Lung (tissue), 12 donors: ENCODE data around the gene SLC25A13. TPM values are rescaled to one million over a fixed set of nuclear protein-coding genes. Genes with fewer than 3 reads are reported as not detected.
"Not testable (repeated sequence)": the region's sequence is repeated elsewhere in the genome, so short reads cannot be mapped to it uniquely, and the experiment has no call there.

Source experiments
- ATAC-seq: fragments of 200-7000 bp; cut with Tn5 transposase; one replicate; pipeline ENCODE4 v1.9.1; 2020; ENCODE audit warnings: moderate number of reproducible peaks; ENCODE audit not compliant: insufficient read depth, low FRiP score
- DNase-seq, 3 donors: peaks; one replicate each; pipeline ENCODE4 v3.0.0-alpha.2; 2013 to 2017
- H3K27ac ChIP-seq, 2 donors: one replicate each; pipeline ENCODE4 v1.5.1; 2013; ENCODE audit warnings: mild to moderate bottlenecking in 2 of 2, moderate library complexity in 2 of 2, control low read depth in 1 of 2, inconsistent platforms in 1 of 2, low read depth in 1 of 2, low read length in 1 of 2
- H3K27me3 ChIP-seq, 3 donors: one replicate each; pipeline ENCODE4 v1.5.1; 2013; ENCODE audit warnings: low read length in 2 of 3; ENCODE audit not compliant: control insufficient read depth in 3 of 3, insufficient read depth in 3 of 3
- H3K36me3 ChIP-seq, 4 donors: one replicate each; pipeline ENCODE4 v1.5.1; 2013; ENCODE audit warnings: low read length in 4 of 4, mild to moderate bottlenecking in 1 of 4, moderate library complexity in 1 of 4; ENCODE audit not compliant: control insufficient read depth in 4 of 4, insufficient read depth in 4 of 4
- H3K4me1 ChIP-seq, 5 donors: one replicate each; pipeline ENCODE4 v1.5.1; 2013; ENCODE audit warnings: low read length in 5 of 5, mild to moderate bottlenecking in 2 of 5, moderate library complexity in 1 of 5; ENCODE audit not compliant: control insufficient read depth in 5 of 5, insufficient read depth in 5 of 5
- H3K4me3 ChIP-seq: one replicate; pipeline ENCODE4 v1.5.1; 2013; ENCODE audit warnings: mild to moderate bottlenecking, control low read depth, moderate library complexity
- H3K9ac ChIP-seq, 2 donors: one replicate each; pipeline ENCODE4 v1.5.1; 2013; ENCODE audit warnings: low read length in 2 of 2, control low read depth in 1 of 2; ENCODE audit not compliant: insufficient read depth in 1 of 2
- H3K9me3 ChIP-seq, 4 donors: one replicate each; pipeline ENCODE4 v1.5.1; 2013; ENCODE audit warnings: low read length in 3 of 4, mild to moderate bottlenecking in 1 of 4, moderate library complexity in 1 of 4; ENCODE audit not compliant: control insufficient read depth in 4 of 4, insufficient read depth in 3 of 4
- WGBS, 2 donors: extraction: QIAGEN DNeasy Blood & Tissue Kit; methylation state at CpG; one replicate each; pipeline ENCODE4 v1.1.7; 2013; 5-methylcytosine and 5-hydroxymethylcytosine counted together
- polyA plus RNA-seq, 2 donors: library from polyadenylated mRNA; stranded (reverse); fragments of 200-250 nt; gene quantifications; one replicate each; pipeline ENCODE4 v1.2.1, GENCODE V29; 2013
- total RNA-seq, 2 donors: library from RNA; depleted of rRNA in 1 of 2; stranded (reverse); fragments of >200 nt in 1 of 2; gene quantifications; one replicate each; pipeline ENCODE4 v1.2.1, GENCODE V29; 2014 to 2021
- TF ChIP-seq, protein P1 (sequence below): IDR thresholded peaks from 2 replicates; pipeline ENCODE4 v1.5.1; 2012; ENCODE audit warnings: mild to moderate bottlenecking; ENCODE audit errors: control extremely low read depth, extremely low read depth
- donor health status: control.
- donor health status: control.
- donor health status: Bipolar disorder and iron deficiency.
- donor health status: healthy.
- donor health status: DM: yes; HTN: yes; CAD: no.

SLC25A13 gene
- total and polyA plus RNA-seq, 4 donors = 7.8 to 40.8 (median 19.6) TPM

DNA sequence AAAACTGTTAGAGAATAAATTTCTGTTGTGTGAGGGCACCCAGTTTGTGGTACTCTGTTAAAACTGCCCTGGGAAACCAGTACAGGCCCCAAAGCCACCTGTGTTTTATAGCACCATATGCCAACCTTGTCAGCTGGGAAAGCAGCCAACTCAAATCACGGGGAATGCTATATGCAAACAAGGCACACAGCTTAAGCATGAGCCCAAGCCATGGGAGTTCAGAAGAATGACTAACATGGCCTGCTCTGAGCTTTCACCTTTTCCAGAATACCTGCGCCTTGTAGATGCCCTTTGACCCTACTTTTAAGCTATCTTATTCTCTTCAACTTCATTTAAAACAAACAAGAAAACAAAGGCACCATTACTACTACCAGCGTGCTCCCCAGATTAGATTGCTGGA, 5.5 kb upstream of the SLC25A13 start:
- ATAC-seq = no peak
- Histone ChIP-seq H3K27me3 (no peaks in the 10 kb centered on the region), H3K9ac (no peak overlapping the region), H3K4me3 (no peak overlapping the region), H3K4me1 (peaks cover 0 to 2% (median 0%) of the 10 kb centered on the region in 5 donors), H3K9me3 (no peaks in the 10 kb centered on the region), H3K27ac (no peak overlapping the region), H3K36me3 (no peaks in the 10 kb centered on the region)
- TF ChIP-seq, protein P1, sequence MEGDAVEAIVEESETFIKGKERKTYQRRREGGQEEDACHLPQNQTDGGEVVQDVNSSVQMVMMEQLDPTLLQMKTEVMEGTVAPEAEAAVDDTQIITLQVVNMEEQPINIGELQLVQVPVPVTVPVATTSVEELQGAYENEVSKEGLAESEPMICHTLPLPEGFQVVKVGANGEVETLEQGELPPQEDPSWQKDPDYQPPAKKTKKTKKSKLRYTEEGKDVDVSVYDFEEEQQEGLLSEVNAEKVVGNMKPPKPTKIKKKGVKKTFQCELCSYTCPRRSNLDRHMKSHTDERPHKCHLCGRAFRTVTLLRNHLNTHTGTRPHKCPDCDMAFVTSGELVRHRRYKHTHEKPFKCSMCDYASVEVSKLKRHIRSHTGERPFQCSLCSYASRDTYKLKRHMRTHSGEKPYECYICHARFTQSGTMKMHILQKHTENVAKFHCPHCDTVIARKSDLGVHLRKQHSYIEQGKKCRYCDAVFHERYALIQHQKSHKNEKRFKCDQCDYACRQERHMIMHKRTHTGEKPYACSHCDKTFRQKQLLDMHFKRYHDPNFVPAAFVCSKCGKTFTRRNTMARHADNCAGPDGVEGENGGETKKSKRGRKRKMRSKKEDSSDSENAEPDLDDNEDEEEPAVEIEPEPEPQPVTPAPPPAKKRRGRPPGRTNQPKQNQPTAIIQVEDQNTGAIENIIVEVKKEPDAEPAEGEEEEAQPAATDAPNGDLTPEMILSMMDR = no peak
- DNase-seq = peak; percentile 24 to 63 (median 29)
- 60 to 85% methylated on average over 3 of the region's 3 CpGs for WGBS, 2 donors

DNA sequence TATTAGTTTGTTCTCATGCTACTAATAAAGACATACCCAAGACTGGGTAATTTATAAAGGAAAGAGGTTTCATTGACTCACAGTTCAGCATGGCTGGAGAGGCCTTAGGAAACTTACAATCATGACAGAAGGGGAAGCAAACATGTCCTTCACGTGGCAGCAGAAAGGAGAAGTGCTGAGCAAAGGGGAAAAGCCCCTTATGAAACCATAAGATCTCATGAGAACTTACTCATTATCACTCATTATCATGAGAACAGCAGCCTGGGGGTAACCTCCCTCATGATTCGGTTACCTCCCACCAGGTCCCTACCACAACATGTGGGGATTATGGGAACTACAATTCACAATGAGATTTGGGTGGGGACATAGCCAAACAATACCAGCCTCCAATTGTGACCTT, 4.9 kb upstream of the SLC25A13 start:
- not testable (repeated sequence) for H3K27ac ChIP-seq, H3K4me1 ChIP-seq, H3K36me3 ChIP-seq, H3K9ac ChIP-seq, H3K27me3 ChIP-seq, H3K9me3 ChIP-seq, ATAC-seq, DNase-seq, H3K4me3 ChIP-seq
- WGBS, 2 donors = 19 to 38% methylated on average over 2 of the region's 2 CpGs

DNA sequence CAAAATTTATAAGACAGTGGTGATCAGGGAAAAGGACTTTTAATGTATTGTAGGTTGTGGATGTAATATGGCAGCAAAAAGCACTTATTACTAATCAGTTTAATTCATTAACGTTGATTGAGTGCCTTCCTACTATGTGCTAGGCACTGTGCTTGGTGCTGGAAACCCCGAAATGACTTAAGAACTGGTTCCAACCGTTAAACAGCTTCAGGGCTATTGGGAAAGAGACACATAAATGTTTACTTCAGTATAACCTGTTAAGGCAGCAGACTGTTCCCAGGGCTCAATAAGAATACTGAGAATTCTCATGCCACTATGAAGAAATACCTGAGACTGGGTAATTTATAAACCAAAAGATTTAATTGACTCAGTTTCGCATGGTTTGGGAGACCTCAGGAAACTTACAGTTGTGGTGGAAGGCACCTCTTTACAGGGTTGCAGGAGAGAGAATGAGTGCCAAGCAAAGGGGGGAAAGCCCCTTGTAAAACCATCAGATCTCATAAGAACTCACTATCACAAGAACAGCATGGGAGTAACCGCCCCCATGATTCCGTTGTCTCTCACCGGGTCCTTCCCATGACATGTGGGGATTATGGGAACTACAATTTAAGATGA, 1.1 kb upstream of the SLC25A13 start:
- H3K4me3 ChIP-seq = no peak overlapping the region
- H3K9ac ChIP-seq = no peak overlapping the region
- no peak overlapping the region for H3K27ac ChIP-seq
- no peaks in the 10 kb centered on the region for H3K9me3 ChIP-seq
- no peaks in the 10 kb centered on the region for H3K27me3 ChIP-seq
- ATAC-seq = no peak
- DNase-seq = no peak
- WGBS, 2 donors = 92 to 93% methylated on average over 7 of the region's 7 CpGs
- peaks cover 3 to 13% (median 8%) of the 10 kb centered on the region in 5 donors for H3K4me1 ChIP-seq
- TF ChIP-seq, protein P1 = no peak
- H3K36me3 ChIP-seq = no peaks in the 10 kb centered on the region

DNA sequence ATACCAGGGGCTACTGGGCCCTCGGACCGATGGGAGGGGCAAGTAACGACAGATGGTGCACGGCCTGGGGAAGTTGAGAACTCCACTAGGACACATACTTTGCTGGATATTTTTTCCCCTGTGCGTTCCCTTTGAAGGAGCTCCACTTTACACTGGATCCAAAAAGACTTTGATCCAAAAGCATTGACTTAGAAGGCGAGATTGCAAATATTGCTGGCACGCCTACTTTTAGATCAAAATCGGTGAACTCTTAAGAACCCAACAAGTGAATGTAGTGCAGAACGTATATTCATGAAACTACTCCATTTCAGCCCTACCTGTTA, 436 bp upstream of the SLC25A13 start:
- TF ChIP-seq, protein P1 = no peak
- ATAC-seq (no peak), DNase-seq (no peak)
- peaks cover 3 to 13% (median 8%) of the 10 kb centered on the region in 5 donors for H3K4me1 ChIP-seq
- H3K4me3 ChIP-seq = peak overlapping the region; percentile 88
- peak overlapping the region; percentile 94 for H3K27ac ChIP-seq
- no peaks in the 10 kb centered on the region for H3K27me3 ChIP-seq
- H3K9ac ChIP-seq = peak overlapping the region in 1 of 2 donors; percentile 53
- no peaks in the 10 kb centered on the region for H3K36me3 ChIP-seq
- WGBS, 2 donors = 32% methylated on average over 9 of the region's 9 CpGs
- H3K9me3 ChIP-seq = no peaks in the 10 kb centered on the region
